Measurements from ENCODE around the gene DDB1. TPM values are rescaled to one million over a fixed set of nuclear protein-coding genes. Genes with fewer than 3 reads are reported as not detected.
A peak's percentile ranks its signal among the peaks of the same experiment; 100 is the strongest.

Gene DDB1
- total RNA-seq, 4 donors from 2014 or later, result 175 to 215 (median 189) TPM

GRCh38 chr11:61267437-61267841 lies 65.5 kb downstream of the DDB1 start:
- no peaks in the 10 kb centered on the region for H3K27me3 ChIP-seq
- in situ Hi-C loops (cut with MboI; ENCODE audit: low sequenced_read_pairs in 4 of 4) (no loop called here), intact Hi-C loops (cut with DNase I; ENCODE audit: low total_unique reads) (no loop called here)
- ATAC-seq (no peak), DNase-seq (no peak)
- H3K9me3 ChIP-seq, result no peaks in the 10 kb centered on the region
- TF ChIP-seq CTCF (IDR thresholded peaks at IDR 0.05 in 4 of 5, conservative IDR thresholded peaks at IDR 0.05 in 1 of 5) (no peak), POLR2A (IDR thresholded peaks at IDR 0.05) (no peak)
- H3K36me3 ChIP-seq, result no peaks in the 10 kb centered on the region
- H3K4me3 ChIP-seq, result no peak overlapping the region
- H3K27ac ChIP-seq, result no peak overlapping the region
- no peaks in the 10 kb centered on the region for H3K4me1 ChIP-seq

GRCh38 chr11:61266602-61267001 lies 66.3 kb downstream of the DDB1 start:
- DNase-seq (no peak), ATAC-seq (peak in 1 of 2 donors; percentile 21)
- Histone ChIP-seq H3K9me3 (no peaks in the 10 kb centered on the region), H3K4me3 (no peak overlapping the region), H3K4me1 (no peaks in the 10 kb centered on the region), H3K27ac (no peak overlapping the region), H3K36me3 (no peaks in the 10 kb centered on the region), H3K27me3 (no peaks in the 10 kb centered on the region)
- no peak for TF ChIP-seq POLR2A (IDR thresholded peaks at IDR 0.05)
- TF ChIP-seq CTCF (IDR thresholded peaks at IDR 0.05 in 4 of 5, conservative IDR thresholded peaks at IDR 0.05 in 1 of 5), result no peak
- intact Hi-C loops (cut with DNase I; ENCODE audit: low total_unique reads) (no loop called here), in situ Hi-C loops (cut with MboI; ENCODE audit: low sequenced_read_pairs in 4 of 4) (no loop called here)

GRCh38 chr11:61265357-61265756 lies 67.5 kb downstream of the DDB1 start:
- DNase-seq, result no peak
- Histone ChIP-seq H3K9me3 (no peaks in the 10 kb centered on the region), H3K36me3 (no peaks in the 10 kb centered on the region), H3K27ac (no peak overlapping the region), H3K4me3 (no peak overlapping the region), H3K4me1 (no peaks in the 10 kb centered on the region), H3K27me3 (no peaks in the 10 kb centered on the region)
- ATAC-seq, result no peak
- intact Hi-C loops (cut with DNase I; ENCODE audit: low total_unique reads) (no loop called here), in situ Hi-C loops (cut with MboI; ENCODE audit: low sequenced_read_pairs in 4 of 4) (no loop called here)
- no peak for TF ChIP-seq CTCF (IDR thresholded peaks at IDR 0.05 in 4 of 5, conservative IDR thresholded peaks at IDR 0.05 in 1 of 5)
- no peak for TF ChIP-seq POLR2A (IDR thresholded peaks at IDR 0.05)

GRCh38 chr11:61264795-61265194 lies 68.1 kb downstream of the DDB1 start:
- H3K4me1 ChIP-seq, result no peaks in the 10 kb centered on the region
- no peak for DNase-seq
- H3K36me3 ChIP-seq, result no peaks in the 10 kb centered on the region
- no peak overlapping the region for H3K27ac ChIP-seq
- H3K27me3 ChIP-seq, result no peaks in the 10 kb centered on the region
- TF ChIP-seq POLR2A (IDR thresholded peaks at IDR 0.05) (no peak), CTCF (IDR thresholded peaks at IDR 0.05 in 4 of 5, conservative IDR thresholded peaks at IDR 0.05 in 1 of 5) (no peak)
- no peaks in the 10 kb centered on the region for H3K9me3 ChIP-seq
- in situ Hi-C loops (cut with MboI; ENCODE audit: low sequenced_read_pairs in 4 of 4) (no loop called here), intact Hi-C loops (cut with DNase I; ENCODE audit: low total_unique reads) (no loop called here)
- ATAC-seq, result no peak
- no peak overlapping the region for H3K4me3 ChIP-seq

- in situ Hi-C loops (cut with MboI; ENCODE audit: low sequenced_read_pairs in 4 of 4) (no loop called here), intact Hi-C loops (cut with DNase I; ENCODE audit: low total_unique reads) (no loop called here)
- Histone ChIP-seq H3K4me3 (no peak overlapping the region), H3K36me3 (no peaks in the 10 kb centered on the region), H3K9me3 (no peaks in the 10 kb centered on the region), H3K27me3 (no peaks in the 10 kb centered on the region), H3K4me1 (no peaks in the 10 kb centered on the region), H3K27ac (no peak overlapping the region)
- DNase-seq, result no peak
- TF ChIP-seq POLR2A (IDR thresholded peaks at IDR 0.05) (no peak), CTCF (IDR thresholded peaks at IDR 0.05 in 4 of 5, conservative IDR thresholded peaks at IDR 0.05 in 1 of 5) (no peak)
- no peak for ATAC-seq
Measured at GRCh38 chr11:61264371-61264770, 68.5 kb downstream of the DDB1 start.

Data from gastrocnemius medialis (tissue), 4 donors.